ENCODE measurements around the gene RINT1. TPM values are rescaled to one million over a fixed set of nuclear protein-coding genes. Genes with fewer than 3 reads are reported as not detected.

The RINT1 gene
- polyA plus RNA-seq, 1 donor (not counting 4 experiments of a cell fraction or from before 2014, with no cell fraction given): 23.6 TPM

DNA sequence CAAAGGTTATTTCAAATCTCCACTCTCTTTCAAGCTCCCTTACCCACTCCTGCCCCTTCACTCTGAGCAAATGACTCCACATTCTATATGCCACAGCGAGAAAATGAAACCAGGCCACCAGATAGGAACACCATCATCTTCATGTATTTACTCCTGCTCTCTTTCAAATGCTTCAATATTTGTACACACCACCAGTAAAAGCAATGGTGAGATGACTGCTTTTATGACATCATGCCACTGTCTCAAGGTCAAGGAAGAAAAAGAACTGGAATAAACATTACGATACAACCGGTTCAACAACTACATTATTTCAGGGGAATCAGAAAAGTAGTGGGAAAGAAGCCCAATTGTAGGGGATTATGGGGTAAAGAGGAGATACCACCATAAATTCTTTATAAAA is 42.6 kb upstream of the RINT1 start:
- H3K27ac ChIP-seq (ENCODE audit: control insufficient read depth, insufficient read depth, low read length): no peak overlapping the region

DNA sequence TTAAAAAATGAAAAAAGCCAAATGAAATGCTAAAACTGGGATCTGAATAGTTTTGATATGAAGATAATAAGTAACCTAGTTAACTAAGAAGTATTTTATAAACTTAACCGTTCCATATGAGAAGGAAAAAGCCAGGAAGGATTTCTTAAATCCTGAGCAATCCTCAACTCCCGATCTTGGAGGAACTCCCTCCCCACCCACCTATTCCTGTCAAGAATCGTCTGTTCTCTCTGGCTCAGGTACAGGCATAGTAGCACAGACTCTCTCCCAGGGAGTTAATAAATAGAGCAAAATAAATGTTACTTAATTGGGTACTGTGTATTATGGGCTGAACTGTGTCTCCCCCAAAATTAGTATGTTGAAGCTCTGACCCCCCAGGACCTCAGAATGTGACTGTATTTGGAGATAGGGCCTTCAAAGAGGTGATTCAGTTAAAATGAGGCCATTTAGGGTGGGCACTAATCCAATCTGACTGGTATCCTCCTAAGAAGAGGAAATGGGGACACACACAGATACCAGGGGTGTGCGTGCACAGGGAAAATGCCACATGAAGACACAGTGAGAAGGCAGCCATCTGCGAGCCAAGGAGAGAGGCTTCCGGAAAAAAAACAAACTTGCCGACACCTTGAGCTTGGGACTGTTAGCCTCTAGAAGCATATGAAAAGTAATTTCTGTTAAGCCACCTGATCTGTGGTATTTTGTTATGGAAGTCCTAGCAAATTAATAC is 38.6 kb upstream of the RINT1 start:
- peaks cover 7% of the 10 kb centered on the region for H3K4me1 ChIP-seq (ENCODE audit: control insufficient read depth, extremely low read depth, insufficient read depth, low read length)
- no peak overlapping the region for H3K4me2 ChIP-seq (ENCODE audit: control insufficient read depth, extremely low read depth, insufficient read depth, low read depth, low read length)
- no peak overlapping the region for H3K4me3 ChIP-seq (ENCODE audit: control insufficient read depth in 2 of 3, extremely low read depth in 1 of 3, insufficient read depth in 2 of 3, low read depth in 1 of 3, low read length in 3 of 3)
- TF ChIP-seq, protein P1, sequence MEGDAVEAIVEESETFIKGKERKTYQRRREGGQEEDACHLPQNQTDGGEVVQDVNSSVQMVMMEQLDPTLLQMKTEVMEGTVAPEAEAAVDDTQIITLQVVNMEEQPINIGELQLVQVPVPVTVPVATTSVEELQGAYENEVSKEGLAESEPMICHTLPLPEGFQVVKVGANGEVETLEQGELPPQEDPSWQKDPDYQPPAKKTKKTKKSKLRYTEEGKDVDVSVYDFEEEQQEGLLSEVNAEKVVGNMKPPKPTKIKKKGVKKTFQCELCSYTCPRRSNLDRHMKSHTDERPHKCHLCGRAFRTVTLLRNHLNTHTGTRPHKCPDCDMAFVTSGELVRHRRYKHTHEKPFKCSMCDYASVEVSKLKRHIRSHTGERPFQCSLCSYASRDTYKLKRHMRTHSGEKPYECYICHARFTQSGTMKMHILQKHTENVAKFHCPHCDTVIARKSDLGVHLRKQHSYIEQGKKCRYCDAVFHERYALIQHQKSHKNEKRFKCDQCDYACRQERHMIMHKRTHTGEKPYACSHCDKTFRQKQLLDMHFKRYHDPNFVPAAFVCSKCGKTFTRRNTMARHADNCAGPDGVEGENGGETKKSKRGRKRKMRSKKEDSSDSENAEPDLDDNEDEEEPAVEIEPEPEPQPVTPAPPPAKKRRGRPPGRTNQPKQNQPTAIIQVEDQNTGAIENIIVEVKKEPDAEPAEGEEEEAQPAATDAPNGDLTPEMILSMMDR (optimal IDR thresholded peaks at IDR 0.05 in 1 of 3, IDR thresholded peaks at IDR 0.05 in 1 of 3, conservative IDR thresholded peaks at IDR 0.05 in 1 of 3; ENCODE audit: extremely low read depth in 1 of 3, insufficient read depth in 2 of 3, low read length in 3 of 3): no peak
- no peak for TF ChIP-seq EZH2 (IDR thresholded peaks at IDR 0.05; ENCODE audit: low read length)
- no peak for DNase-seq (ENCODE audit: low read depth, low spot score)
- FAIRE-seq: no peak
- H3K9ac ChIP-seq (ENCODE audit: control insufficient read depth, extremely low read depth, insufficient read depth, low read length): no peak overlapping the region
- H3K27me3 ChIP-seq (ENCODE audit: control insufficient read depth, extremely low read depth, insufficient read depth, low read length): no peaks in the 10 kb centered on the region
- no peaks in the 10 kb centered on the region for H4K20me1 ChIP-seq (ENCODE audit: control insufficient read depth, extremely low read depth, insufficient read depth, low read length)
- H3K27ac ChIP-seq (ENCODE audit: control insufficient read depth, insufficient read depth, low read length): no peak overlapping the region
- H3K36me3 ChIP-seq (ENCODE audit: control insufficient read depth in 2 of 2, extremely low read depth in 1 of 2, insufficient read depth in 2 of 2, low read length in 2 of 2): peaks cover 0 to 12% of the 10 kb centered on the region in 2 experiments
- no peaks in the 10 kb centered on the region for H3K9me3 ChIP-seq (ENCODE audit: control insufficient read depth, low read depth, low read length)
- H3K79me2 ChIP-seq (ENCODE audit: control insufficient read depth, insufficient read depth, low read length): no peaks in the 10 kb centered on the region
- dilution Hi-C loops (cut with MboI; ENCODE audit: extremely low pct_ligation_motif_present, low sequenced_read_pairs): no loop called here
- no peaks in the 10 kb centered on the region for H3K9me1 ChIP-seq (ENCODE audit: control insufficient read depth, extremely low read depth, insufficient read depth, low read length)
- H2AFZ ChIP-seq (ENCODE audit: control insufficient read depth, low read length): no peak overlapping the region

More for the DNA sequence above, 42.6 kb upstream of the RINT1 start:
- Histone ChIP-seq H3K4me2 (ENCODE audit: control insufficient read depth, extremely low read depth, insufficient read depth, low read depth, low read length) (no peak overlapping the region), H4K20me1 (ENCODE audit: control insufficient read depth, extremely low read depth, insufficient read depth, low read length) (no peaks in the 10 kb centered on the region), H3K4me3 (ENCODE audit: control insufficient read depth in 2 of 3, extremely low read depth in 1 of 3, insufficient read depth in 2 of 3, low read depth in 1 of 3, low read length in 3 of 3) (no peak overlapping the region), H3K79me2 (ENCODE audit: control insufficient read depth, insufficient read depth, low read length) (no peaks in the 10 kb centered on the region), H3K36me3 (ENCODE audit: control insufficient read depth in 2 of 2, extremely low read depth in 1 of 2, insufficient read depth in 2 of 2, low read length in 2 of 2) (peaks cover 9 to 12% of the 10 kb centered on the region in 2 experiments), H3K9me3 (ENCODE audit: control insufficient read depth, low read depth, low read length) (no peaks in the 10 kb centered on the region), H3K9me1 (ENCODE audit: control insufficient read depth, extremely low read depth, insufficient read depth, low read length) (no peaks in the 10 kb centered on the region), H3K4me1 (ENCODE audit: control insufficient read depth, extremely low read depth, insufficient read depth, low read length) (peaks cover 6% of the 10 kb centered on the region), H3K9ac (ENCODE audit: control insufficient read depth, extremely low read depth, insufficient read depth, low read length) (no peak overlapping the region), H2AFZ (ENCODE audit: control insufficient read depth, low read length) (no peak overlapping the region), H3K27me3 (ENCODE audit: control insufficient read depth, extremely low read depth, insufficient read depth, low read length) (no peaks in the 10 kb centered on the region)
- FAIRE-seq (no peak), DNase-seq (ENCODE audit: low read depth, low spot score) (no peak)
- TF ChIP-seq, protein P1 (optimal IDR thresholded peaks at IDR 0.05 in 1 of 3, IDR thresholded peaks at IDR 0.05 in 1 of 3, conservative IDR thresholded peaks at IDR 0.05 in 1 of 3; ENCODE audit: extremely low read depth in 1 of 3, insufficient read depth in 2 of 3, low read length in 3 of 3): no peak
- TF ChIP-seq EZH2 (IDR thresholded peaks at IDR 0.05; ENCODE audit: low read length): no peak
- dilution Hi-C loops (cut with MboI; ENCODE audit: extremely low pct_ligation_motif_present, low sequenced_read_pairs): no loop called here

All from keratinocyte (primary cell).